Sigmoid colon (tissue), 4 donors: ENCODE results near the gene KLHL3.

Source experiments
- POLR2A ChIP-seq, 2 donors: fragments of 450-650 bp; IDR thresholded peaks; one replicate each; pipeline ENCODE4 v1.6.1; 2016; ENCODE audit warnings: antibody characterized with exemption in 2 of 2, mild to moderate bottlenecking in 2 of 2, moderate library complexity in 2 of 2
- POLR2AphosphoS5 ChIP-seq, 4 donors: sonication (generic); formaldehyde crosslinking; IDR thresholded peaks; one replicate each; pipeline ENCODE4 v1.6.1; 2017; ENCODE audit warnings: antibody characterized with exemption in 4 of 4
- TF ChIP-seq, protein P1 (sequence below), 4 experiments: fragments of 450-650 bp in 3 of 4; fragments of 200-600 bp in 1 of 4; IDR thresholded peaks; one replicate each; pipeline ENCODE4 v1.5.1; 2016 to 2019; ENCODE audit warnings: antibody characterized with exemption in 4 of 4, mild to moderate bottlenecking in 3 of 4, moderate library complexity in 2 of 4

GRCh38 chr5:137630216-137630971 is 105.5 kb downstream of the KLHL3 start:
- TF ChIP-seq, protein P1, sequence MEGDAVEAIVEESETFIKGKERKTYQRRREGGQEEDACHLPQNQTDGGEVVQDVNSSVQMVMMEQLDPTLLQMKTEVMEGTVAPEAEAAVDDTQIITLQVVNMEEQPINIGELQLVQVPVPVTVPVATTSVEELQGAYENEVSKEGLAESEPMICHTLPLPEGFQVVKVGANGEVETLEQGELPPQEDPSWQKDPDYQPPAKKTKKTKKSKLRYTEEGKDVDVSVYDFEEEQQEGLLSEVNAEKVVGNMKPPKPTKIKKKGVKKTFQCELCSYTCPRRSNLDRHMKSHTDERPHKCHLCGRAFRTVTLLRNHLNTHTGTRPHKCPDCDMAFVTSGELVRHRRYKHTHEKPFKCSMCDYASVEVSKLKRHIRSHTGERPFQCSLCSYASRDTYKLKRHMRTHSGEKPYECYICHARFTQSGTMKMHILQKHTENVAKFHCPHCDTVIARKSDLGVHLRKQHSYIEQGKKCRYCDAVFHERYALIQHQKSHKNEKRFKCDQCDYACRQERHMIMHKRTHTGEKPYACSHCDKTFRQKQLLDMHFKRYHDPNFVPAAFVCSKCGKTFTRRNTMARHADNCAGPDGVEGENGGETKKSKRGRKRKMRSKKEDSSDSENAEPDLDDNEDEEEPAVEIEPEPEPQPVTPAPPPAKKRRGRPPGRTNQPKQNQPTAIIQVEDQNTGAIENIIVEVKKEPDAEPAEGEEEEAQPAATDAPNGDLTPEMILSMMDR (IDR thresholded peaks at IDR 0.05) = no peak
- TF ChIP-seq POLR2A (IDR thresholded peaks at IDR 0.05) = no peak
- no peak for TF ChIP-seq POLR2AphosphoS5 (IDR thresholded peaks at IDR 0.05)
